CD4-positive, alpha-beta T cell treated with Interleukin-15 for 1 hour (primary cell): ENCODE measurements around the gene SYNRG.

Experiments used
- DNase-seq: peaks from one replicate; pipeline ENCODE4 v3.0.0-alpha.2; 2020

SYNRG gene

GRCh38 chr17:37475731-37476420 lies 133.3 kb downstream of the SYNRG start:
- no peak for DNase-seq

GRCh38 chr17:37470181-37470580 lies 139.0 kb downstream of the SYNRG start:
- DNase-seq, result no peak

DNA sequence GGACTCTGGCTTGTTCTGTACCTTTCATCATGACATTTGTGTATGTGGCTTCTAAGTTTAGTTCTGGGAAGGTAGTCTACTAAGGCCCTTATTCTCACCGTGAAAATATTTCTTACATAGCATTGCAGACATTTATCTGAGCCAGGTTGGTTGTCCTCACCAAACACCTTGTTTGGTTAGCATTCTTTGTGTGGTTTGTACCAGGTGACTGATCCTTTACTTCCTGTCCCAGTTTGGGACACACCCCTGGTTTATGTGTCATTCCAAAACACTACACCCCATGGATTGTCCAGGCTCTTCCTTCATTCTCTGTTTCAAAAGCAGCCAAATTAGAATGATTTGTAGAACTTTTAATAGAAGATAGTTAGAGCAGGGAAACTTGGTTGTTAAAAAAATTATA lies 142.7 kb downstream of the SYNRG start:
- no peak for DNase-seq

DNA sequence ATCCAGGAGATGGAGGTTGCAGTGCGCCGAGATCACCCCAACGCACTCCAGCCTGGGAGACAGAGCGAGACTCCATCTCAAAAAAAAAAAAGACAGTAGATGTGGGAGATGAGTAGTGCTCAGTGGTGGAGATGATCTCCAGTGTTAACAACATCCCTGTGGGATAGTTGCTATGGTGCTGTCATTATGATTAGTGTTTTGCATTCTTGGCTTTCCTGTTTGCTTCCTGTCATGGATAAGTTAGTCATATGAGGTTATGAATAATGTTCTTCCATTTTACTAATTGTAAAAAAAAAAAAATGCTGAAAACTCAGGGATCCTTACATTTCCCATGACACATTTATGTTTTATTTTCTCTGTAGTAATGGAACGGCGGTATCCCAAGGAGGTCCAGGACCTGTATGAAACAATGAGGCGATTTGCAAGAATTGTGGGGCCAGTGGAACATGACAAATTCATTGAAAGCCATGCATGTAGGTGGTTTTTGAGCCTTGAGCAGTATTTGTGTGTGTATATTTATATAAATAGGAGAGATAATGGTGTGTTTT lies 144.1 kb downstream of the SYNRG start:
- no peak for DNase-seq
